ENCODE results near the gene XRCC2. TPM values are rescaled to one million over a fixed set of nuclear protein-coding genes. Genes with fewer than 3 reads are reported as not detected.

Gene XRCC2
- total RNA-seq, 1 donor from 2014 or later: 0.46 TPM

DNA sequence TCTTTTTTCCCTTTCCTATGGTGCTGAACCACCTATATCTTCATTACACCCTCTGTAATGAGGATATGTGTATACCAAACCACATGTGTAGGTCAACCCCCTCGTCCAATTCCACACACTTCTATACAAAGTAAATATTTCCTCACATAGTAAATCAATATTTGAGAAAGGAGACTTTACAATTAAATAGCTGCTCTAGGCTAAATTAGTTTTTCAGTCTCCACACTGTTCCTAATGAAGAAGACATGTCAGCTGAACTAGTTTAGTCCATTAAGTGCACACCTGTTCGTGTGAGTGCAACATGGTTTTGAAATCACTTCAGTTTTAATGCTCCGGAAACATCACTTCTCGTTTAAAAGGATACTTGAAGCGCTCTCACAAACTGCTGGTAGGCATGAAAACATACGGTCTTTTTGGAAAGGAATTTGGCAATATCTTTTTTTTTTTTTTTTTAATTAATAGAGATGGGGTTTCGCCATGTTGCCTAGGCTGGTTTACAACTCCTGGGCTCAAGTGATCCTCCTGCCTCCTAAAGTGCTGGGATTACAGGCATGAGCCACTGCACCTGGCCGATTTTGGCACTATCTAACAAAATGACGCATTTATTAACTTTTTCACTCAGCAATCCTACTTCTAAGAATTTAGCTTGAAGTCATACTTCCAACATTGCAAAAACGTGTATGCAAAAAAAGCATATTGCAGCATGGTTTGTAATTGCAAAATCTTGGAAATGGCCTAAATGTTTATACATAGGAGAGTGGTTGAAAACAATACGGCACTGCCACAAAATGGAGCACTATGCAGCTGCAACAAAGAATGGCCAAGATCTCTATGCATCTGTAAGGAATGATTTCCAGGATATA, 2.1 kb upstream of the XRCC2 start:
- intact Hi-C loops (cut with DNase I): no loop called here
- DNase-seq: no peak
- Histone ChIP-seq H3K4me1 (peaks cover 11% of the 10 kb centered on the region), H3K27me3 (no peaks in the 10 kb centered on the region), H3K4me3 (no peak overlapping the region), H3K9me3 (no peaks in the 10 kb centered on the region), H3K36me3 (no peaks in the 10 kb centered on the region), H3K27ac (no peak overlapping the region)
- ATAC-seq: peak; percentile 30
- no peak for TF ChIP-seq CTCF (IDR thresholded peaks at IDR 0.05)

DNA sequence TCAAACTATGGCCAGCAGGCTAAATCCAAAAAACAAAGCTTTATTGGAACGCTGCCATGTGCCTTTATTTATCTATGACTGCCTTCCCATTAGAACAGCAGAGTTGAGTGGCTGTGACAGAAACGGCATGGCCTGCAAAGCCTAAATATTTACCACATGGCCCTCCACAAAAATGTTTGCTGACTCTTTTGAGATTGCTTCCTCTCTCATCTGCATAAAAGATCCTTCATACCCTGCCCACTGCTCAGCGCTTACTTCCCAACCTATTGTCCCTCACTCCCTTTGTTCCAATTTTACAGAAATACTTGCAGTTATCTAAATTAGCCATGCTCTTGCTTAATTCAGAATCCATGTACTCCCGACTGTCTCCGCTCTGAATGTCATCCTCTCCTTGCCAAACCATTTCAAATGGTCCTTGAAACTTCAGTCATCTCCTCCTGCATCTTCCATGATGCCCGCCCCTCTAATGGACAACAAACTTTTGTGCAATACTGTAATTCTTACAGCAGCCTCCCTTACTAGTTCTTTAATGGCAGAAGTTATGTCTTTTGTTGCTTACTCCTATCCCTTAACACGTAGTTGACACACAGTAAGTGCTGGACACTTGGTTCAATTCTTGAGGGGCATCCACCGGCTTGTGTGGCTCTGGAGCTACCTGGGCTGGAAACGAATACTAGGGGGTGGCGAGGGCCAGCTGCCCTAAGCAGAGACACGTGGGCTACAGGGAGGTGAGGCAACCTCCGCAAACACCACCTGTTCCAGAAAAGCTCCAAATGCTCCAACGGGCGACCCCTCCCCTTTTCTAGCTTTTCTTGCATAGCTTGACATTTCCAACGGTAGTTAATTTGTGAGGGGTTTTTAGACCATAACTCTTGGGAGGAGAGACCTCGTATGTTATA, 832 bp downstream of the XRCC2 start:
- H3K36me3 ChIP-seq: no peaks in the 10 kb centered on the region
- intact Hi-C loops (cut with DNase I): no loop called here
- peak overlapping the region; percentile 91 for H3K27ac ChIP-seq
- TF ChIP-seq CTCF (IDR thresholded peaks at IDR 0.05): no peak
- DNase-seq (no peak), ATAC-seq (no peak)
- peak overlapping the region; percentile 74 for H3K4me3 ChIP-seq
- H3K27me3 ChIP-seq: no peaks in the 10 kb centered on the region
- H3K4me1 ChIP-seq: peaks cover 11% of the 10 kb centered on the region
- no peaks in the 10 kb centered on the region for H3K9me3 ChIP-seq

GRCh38 chr7:152673897-152674296, 2.0 kb downstream of the XRCC2 start:
- H3K9me3 ChIP-seq: no peaks in the 10 kb centered on the region
- H3K27ac ChIP-seq: no peak overlapping the region
- no peaks in the 10 kb centered on the region for H3K27me3 ChIP-seq
- no peaks in the 10 kb centered on the region for H3K36me3 ChIP-seq
- H3K4me3 ChIP-seq: no peak overlapping the region
- intact Hi-C loops (cut with DNase I): no loop called here
- ATAC-seq: peak; percentile 47
- peaks cover 11% of the 10 kb centered on the region for H3K4me1 ChIP-seq
- no peak for TF ChIP-seq CTCF (IDR thresholded peaks at IDR 0.05)
- DNase-seq: no peak

DNA sequence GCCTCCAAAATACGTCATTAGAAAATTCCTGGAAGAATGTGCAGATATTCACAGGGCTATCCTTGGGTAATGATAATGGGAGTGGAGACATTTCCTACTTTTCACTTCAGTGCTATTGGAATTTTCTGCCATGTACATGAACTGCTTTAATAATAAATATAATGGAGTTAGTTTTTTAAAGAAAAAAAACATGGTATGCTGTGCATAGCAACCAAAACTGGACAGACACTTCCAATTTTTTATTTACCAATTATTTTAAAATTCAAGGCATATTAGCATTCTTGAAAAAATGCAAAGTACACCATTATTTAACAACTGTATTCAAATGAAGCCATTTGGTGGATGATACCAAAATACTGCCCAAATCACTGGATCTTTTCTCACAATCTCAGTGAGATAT, 3.3 kb downstream of the XRCC2 start:
- Histone ChIP-seq H3K27me3 (no peaks in the 10 kb centered on the region), H3K9me3 (no peaks in the 10 kb centered on the region), H3K36me3 (no peaks in the 10 kb centered on the region), H3K27ac (no peak overlapping the region), H3K4me3 (no peak overlapping the region), H3K4me1 (peaks cover 11% of the 10 kb centered on the region)
- no peak for TF ChIP-seq CTCF (IDR thresholded peaks at IDR 0.05)
- ATAC-seq: no peak
- DNase-seq: no peak
- intact Hi-C loops (cut with DNase I): no loop called here

- DNase-seq: no peak
- Histone ChIP-seq H3K4me1 (peaks cover 1% of the 10 kb centered on the region), H3K27me3 (no peaks in the 10 kb centered on the region), H3K9me3 (no peaks in the 10 kb centered on the region), H3K36me3 (no peaks in the 10 kb centered on the region), H3K27ac (no peak overlapping the region), H3K4me3 (no peak overlapping the region)
- intact Hi-C loops (cut with DNase I): no loop called here
- TF ChIP-seq CTCF (IDR thresholded peaks at IDR 0.05): no peak
- ATAC-seq: no peak
These were observed 6.2 kb downstream of the XRCC2 start for GRCh38 chr7:152669758-152670157.

Data from upper lobe of right lung (tissue), 1 donor.